ENCODE data around the gene VSIG1.

Gene VSIG1

GRCh38 chrX:108020631-108021030 lies 24.2 kb upstream of the VSIG1 start:
- TF ChIP-seq CTCF (IDR thresholded peaks at IDR 0.05; ENCODE audit: borderline replicate concordance, control extremely low read depth, extremely low read depth, insufficient read depth, missing control alignments), result peak; percentile 45
- DNase-seq (ENCODE audit: low spot score), result peak; percentile 12
- in situ Hi-C loops (cut with MboI; ENCODE audit: low sequenced_read_pairs, unreplicated experiment), result no loop called here

DNA sequence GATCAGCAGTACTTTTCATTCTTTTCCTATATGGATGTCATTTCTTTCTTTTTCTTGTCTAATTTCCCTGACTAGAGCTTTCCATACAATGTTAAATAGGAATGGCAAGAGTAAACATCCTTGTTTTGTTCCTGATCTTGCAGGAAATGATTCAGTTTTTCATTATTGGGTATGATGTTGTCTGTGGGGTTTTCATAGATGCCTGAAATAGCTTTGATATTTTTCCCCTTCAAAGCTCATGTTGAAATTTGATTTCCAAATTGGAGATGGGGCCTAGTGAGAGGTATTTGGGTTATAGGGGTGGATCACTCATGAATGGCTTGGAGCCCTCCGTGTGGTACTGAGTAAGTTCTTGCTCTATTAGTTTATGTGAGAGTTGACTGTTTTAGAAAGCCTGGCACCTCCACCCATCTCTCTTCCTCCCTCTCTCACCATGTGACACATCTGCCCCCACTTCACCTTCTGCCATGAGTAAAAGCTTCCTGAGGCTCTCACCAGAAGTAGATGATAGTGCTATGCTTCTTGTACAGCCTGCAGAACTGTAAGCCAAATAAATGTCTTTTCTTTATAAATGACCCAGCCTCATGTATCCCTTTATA lies 22.3 kb upstream of the VSIG1 start:
- TF ChIP-seq CTCF (IDR thresholded peaks at IDR 0.05; ENCODE audit: borderline replicate concordance, control extremely low read depth, extremely low read depth, insufficient read depth, missing control alignments), result no peak
- no peak for DNase-seq (ENCODE audit: low spot score)
- in situ Hi-C loops (cut with MboI; ENCODE audit: low sequenced_read_pairs, unreplicated experiment), result no loop called here

GRCh38 chrX:108025376-108025775 lies 19.5 kb upstream of the VSIG1 start:
- in situ Hi-C loops (cut with MboI; ENCODE audit: low sequenced_read_pairs, unreplicated experiment), result no loop called here

GRCh38 chrX:108025954-108026600 lies 18.8 kb upstream of the VSIG1 start:
- in situ Hi-C loops (cut with MboI; ENCODE audit: low sequenced_read_pairs, unreplicated experiment), result no loop called here
- no peak for DNase-seq (ENCODE audit: low spot score)

More at GRCh38 chrX:108025376-108025775, 19.5 kb upstream of the VSIG1 start:
- no peak for TF ChIP-seq CTCF (IDR thresholded peaks at IDR 0.05; ENCODE audit: borderline replicate concordance, control extremely low read depth, extremely low read depth, insufficient read depth, missing control alignments)
- DNase-seq (ENCODE audit: low spot score), result no peak

GRCh38 chrX:108028854-108029253 lies 16.0 kb upstream of the VSIG1 start:
- no peak for TF ChIP-seq CTCF (IDR thresholded peaks at IDR 0.05; ENCODE audit: borderline replicate concordance, control extremely low read depth, extremely low read depth, insufficient read depth, missing control alignments)

More at GRCh38 chrX:108025954-108026600, 18.8 kb upstream of the VSIG1 start:
- TF ChIP-seq CTCF (IDR thresholded peaks at IDR 0.05; ENCODE audit: borderline replicate concordance, control extremely low read depth, extremely low read depth, insufficient read depth, missing control alignments), result no peak

GRCh38 chrX:108029928-108030711 lies 14.7 kb upstream of the VSIG1 start:
- in situ Hi-C loops (cut with MboI; ENCODE audit: low sequenced_read_pairs, unreplicated experiment), result no loop called here
- no peak for DNase-seq (ENCODE audit: low spot score)
- TF ChIP-seq CTCF (IDR thresholded peaks at IDR 0.05; ENCODE audit: borderline replicate concordance, control extremely low read depth, extremely low read depth, insufficient read depth, missing control alignments), result no peak

More at GRCh38 chrX:108028854-108029253, 16.0 kb upstream of the VSIG1 start:
- no peak for DNase-seq (ENCODE audit: low spot score)
- in situ Hi-C loops (cut with MboI; ENCODE audit: low sequenced_read_pairs, unreplicated experiment), result no loop called here

All from GM13976 (cell line).